Skeletal muscle cell (primary cell): ENCODE results near the gene ATP6V1A.

Source experiments
- DNase-seq: peaks from one replicate; pipeline ENCODE4 v3.0.0-alpha.2; 2010; ENCODE audit warnings: low read depth
- H3K4me3 ChIP-seq: 2 replicates; pipeline ENCODE4 v1.5.1; 2011; ENCODE audit warnings: low read depth, mild to moderate bottlenecking, control low read depth, low read length, moderate library complexity

The ATP6V1A gene

DNA sequence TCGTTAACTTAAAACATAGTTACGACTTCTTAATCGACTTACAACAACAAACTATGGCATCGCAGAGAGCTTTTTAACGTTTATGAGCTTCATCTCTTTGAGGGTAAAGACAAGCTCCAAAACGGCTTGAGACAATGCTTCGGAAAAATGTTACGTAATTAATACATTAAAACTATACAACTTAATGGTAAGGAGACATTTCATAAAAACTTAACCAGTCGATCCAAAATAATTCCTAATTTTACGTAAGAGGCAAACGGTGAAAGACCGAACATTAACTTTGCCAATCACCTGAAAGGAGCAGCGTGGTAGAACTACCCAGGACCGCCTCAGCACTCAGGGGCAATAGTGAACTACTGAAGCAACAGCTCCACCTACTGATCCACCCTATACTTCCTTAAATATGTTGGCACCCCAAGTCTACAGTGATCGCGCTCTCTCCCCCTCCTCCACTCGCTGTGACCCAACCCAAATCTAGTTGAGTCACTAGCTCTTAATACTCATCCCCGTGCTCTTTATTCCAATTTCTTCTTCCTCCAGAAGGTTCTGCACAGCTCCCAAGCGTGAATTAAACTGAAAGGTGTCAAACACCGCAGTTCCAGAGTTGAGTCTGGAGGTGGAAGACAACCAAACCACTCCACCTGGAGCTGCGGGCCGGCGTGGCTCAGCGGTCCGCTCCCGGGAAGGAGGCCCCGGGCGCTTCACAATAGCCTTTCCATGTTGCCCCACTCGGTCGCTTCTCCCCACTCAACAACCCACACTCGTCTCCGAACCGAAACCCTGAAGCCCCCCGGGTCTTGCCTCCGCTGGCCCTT is 1.7 kb upstream of the ATP6V1A start:
- DNase-seq: peak; percentile 69
- H3K4me3 ChIP-seq: peak overlapping the region; percentile 65

DNA sequence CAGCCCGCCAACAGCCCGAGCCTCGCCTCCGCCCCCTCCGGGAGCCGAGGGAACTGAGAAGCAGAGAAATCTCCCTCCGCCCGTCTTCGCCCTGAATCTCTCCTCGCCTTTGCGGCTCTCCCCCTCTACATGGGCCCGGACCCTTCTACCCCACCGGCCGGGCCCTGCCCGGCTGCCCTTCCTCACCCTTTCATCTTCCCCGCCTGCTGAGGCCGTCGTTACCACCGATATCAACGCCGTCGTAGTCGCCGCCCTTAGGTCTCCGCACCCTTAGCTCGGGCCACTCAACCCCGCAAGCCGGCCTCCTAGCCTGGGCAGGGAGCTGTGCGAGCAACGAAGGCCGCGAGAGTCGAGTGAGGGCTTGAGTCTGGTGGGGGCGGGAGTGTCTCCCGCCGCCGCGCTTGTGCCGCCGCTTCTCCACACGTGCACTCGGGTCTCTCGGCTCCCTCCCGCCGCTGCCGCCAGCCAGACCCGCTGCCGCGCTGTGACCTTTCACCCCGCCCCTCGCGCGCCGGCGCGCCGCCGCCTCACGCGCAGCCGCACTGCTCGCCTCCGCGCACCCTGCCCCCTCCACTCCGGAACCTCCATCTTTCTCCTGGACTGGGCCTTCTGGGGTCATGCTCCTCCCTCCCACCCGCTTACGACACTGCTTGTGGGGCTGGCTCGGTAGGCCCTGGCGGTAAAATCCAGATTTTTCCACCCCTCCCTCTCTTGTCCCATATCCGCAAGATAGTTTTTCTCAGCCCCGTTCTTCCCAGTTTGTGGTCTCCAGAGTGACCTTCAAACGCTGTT is 883 bp upstream of the ATP6V1A start, which contains the start of gene NAA50:
TSS of gene NAA50 (minus strand) at position 494 of the 792 bp plus-strand sequence. CDS start at position 194, 300 bp downstream.
- peak within 1 kb of the TSS; percentile 65 for H3K4me3 ChIP-seq
- peak; percentile 86 for DNase-seq

DNA sequence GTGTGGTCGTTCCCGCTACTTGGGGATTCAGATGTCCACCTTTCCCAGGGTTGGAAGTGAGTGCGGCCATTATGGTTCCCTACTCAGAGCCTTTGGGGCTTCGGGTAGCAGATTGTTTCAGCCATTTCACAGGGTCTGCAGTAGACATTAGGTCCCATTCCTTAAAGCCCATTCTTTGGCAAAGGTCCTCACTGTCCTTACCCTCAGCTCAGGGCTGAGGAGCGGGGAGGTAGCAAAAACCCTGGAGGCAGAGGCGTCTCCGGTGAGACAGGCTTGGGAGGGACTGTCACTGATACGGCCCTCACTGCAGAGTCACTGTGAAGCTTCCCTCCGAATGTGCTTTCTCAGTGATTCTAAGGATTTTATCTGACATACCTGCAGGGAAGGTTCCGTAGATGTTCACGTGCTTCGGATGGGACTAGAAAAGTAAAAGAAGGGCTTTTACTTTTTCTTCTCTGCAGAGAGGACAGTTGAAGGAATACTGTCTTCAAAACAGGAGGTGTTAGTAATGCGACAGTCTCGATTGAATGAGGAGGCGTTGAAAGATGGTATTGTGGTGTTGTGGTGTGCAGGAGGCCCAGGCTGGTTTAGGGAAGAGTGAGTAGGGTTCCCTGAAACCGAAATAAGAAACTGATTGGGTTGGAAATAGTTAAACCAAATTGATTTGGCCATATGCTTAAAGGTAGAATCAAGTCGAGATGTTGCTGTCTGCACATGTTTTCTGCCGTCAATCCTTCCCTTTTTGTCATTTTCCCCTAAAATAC is 630 bp downstream of the ATP6V1A start:
- DNase-seq: no peak
- peak overlapping the region; percentile 65 for H3K4me3 ChIP-seq

DNA sequence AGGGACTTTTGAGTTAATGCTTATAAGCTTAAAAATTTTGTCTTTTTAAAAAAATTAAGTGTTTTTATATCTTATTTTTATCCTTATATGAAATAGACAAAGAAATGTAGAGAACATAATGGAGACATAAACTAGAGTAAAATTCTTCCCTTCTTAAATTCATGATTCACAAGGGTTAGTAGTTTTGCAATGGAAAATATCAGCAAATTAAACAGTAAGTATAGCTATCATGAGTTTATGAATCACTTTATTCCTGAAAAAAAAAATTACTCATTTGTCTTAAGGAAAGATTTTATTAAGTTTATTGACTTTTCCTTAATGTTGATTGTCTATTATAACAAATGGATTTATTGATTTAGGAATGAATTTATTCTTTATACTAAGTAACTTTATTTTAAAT is 4.3 kb downstream of the ATP6V1A start:
- no peak for DNase-seq
- no peak overlapping the region for H3K4me3 ChIP-seq

DNA sequence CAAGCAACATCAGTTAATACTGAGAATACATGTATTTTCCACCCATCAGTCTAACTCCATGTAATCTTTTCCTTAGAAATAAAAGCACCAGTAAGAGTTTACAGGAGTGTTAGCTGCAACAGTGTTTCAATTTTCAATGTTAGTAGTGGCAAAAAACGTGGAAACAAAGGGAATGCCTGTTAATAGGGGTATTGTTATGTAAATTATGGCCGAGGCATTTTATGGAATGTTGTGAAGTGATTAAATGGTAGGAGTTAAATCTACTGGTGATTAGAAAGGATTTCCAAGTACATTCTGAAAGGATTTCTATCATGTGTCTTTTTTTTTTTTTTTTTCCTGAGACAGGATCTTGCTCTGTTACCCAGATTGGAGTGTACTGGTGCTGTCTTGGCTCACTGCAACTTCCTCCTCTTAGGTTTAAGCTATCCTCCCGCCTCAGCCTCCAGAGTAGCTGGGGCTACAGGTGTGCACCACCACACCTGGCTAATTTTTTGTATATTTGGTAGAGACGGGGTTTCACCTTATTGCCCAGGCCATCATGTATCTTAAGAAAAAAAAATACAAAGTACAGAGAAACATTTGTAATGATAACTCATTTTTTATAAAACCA is 6.6 kb downstream of the ATP6V1A start:
- H3K4me3 ChIP-seq: no peak overlapping the region
- DNase-seq: no peak

DNA sequence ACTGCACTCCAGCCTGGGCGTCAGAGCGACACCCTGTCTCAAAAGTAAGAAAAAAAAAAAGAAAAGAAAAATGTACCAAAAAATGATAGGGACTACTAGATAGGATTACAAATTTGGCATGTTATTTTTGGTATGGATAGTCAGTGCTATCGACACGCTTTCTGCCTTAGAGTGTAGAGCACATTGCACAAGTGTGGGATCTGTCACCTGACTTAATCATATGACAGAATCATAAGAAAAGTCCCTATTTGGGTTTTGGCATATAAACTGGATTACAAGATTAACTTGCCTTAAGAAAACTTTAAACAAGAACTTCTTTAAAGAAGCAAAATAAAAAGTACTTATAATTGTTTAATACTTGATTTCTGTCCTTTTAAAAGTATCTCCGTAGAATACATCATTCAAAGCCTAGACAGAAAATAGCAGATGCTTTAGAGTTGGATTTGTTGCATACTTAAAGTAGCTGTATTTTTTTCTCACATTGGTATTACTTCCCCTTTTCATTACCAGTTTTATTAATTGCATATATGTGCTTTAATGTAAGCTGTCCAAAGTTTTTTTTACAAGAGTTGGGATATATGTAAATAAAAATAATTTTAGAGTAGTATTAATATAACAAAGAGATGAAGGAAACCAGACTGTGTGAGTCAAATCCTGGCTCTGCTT is 7.8 kb downstream of the ATP6V1A start:
- no peak for DNase-seq
- no peak overlapping the region for H3K4me3 ChIP-seq

DNA sequence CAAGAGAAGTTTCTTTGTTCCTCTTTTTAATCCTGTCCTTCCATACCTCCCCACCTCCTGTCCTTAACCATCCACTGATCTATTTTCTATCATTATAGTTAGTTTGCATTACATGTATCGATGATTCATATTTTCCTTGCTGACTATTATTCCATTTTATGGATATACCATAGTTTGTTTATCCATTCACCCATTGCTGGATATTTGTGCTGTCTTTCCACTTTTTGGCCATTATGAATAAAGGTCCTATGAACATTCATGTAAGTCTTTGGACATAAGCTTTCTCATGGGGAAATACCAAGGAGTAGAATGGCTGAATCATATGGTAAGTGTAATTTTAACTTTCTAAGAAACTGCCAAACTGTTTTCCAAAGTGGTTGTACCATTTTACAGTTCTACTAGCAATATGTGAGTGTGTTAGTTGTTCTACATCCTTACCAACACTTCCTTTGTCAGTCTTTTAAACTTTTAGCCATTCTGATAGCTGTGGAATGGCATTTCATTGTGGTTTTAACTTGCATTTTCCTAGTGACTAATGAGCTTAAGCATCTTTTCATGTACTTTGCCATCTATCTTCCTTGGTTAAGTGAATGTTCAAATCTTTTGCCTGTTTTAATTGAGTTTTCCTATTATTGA is 11.7 kb downstream of the ATP6V1A start:
- no peak overlapping the region for H3K4me3 ChIP-seq
- DNase-seq: no peak

DNA sequence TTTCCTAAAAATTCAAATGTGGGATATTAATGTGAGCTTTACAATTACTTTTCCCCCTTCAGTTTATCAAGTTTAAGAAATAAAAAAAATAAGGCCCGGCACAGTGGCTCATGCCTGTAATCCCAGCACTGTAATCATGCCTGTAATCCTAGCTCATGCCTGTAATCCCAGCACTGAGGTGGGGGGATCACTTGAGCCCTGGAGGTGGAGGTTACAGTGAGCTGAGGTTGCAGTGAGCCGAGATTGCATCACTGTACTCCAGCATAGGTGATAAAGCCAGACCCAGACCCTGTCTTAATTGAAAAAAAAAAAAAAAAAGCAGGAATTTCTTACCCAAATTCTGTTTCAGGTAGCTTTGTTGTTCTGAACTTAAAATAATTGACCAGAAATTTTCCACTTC is 17.9 kb downstream of the ATP6V1A start:
- no peak for DNase-seq
- H3K4me3 ChIP-seq: no peak overlapping the region

- H3K4me3 ChIP-seq: no peak overlapping the region
- DNase-seq: no peak
Observed at GRCh38 chr3:113769551-113769950, 22.7 kb downstream of the ATP6V1A start.

- DNase-seq: no peak
- no peak overlapping the region for H3K4me3 ChIP-seq
Observed at GRCh38 chr3:113771993-113772392, 25.2 kb downstream of the ATP6V1A start.

DNA sequence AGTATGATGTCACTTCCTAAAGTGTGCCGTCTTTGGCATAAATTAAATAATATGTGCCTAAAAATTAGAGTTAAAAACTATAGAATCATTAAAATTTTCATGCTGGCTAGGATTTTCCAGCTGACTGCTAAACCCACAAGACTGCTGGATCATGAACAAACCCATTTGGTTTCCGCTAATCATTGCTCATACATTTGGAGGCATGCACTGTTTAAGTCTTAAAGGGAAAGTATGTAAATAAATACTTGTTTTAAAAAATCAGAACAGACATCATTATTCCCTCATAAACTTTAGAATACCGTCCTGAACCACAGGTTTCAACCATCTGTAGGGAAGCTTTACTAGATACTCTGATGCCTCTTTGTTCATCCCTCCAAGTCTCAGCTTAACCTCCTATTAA is 26.5 kb downstream of the ATP6V1A start:
- DNase-seq: no peak
- no peak overlapping the region for H3K4me3 ChIP-seq

DNA sequence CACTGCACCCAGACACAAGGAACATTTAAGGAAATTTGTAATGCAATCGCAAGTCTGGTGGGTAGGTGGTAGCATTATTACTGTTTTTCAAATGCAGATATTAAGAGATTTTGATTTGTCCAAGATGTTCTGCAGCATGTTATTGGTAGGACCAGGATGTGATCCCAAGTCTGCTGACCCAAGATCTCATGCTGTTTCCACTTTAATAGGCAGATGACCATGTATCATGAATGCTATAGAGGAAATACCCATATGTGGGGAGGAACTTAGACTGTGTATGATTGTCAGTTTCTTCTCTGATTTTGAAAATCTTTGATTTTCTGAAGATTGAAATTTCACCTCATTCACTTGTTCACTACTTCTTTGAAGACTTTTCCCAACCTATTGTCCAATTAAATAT is 28.7 kb downstream of the ATP6V1A start:
- no peak for DNase-seq
- no peak overlapping the region for H3K4me3 ChIP-seq

GRCh38 chr3:113776564-113776963 is 29.7 kb downstream of the ATP6V1A start:
- no peak overlapping the region for H3K4me3 ChIP-seq
- DNase-seq: no peak

GRCh38 chr3:113783463-113783862 is 36.6 kb downstream of the ATP6V1A start:
- DNase-seq: peak; percentile 85
- no peak overlapping the region for H3K4me3 ChIP-seq

DNA sequence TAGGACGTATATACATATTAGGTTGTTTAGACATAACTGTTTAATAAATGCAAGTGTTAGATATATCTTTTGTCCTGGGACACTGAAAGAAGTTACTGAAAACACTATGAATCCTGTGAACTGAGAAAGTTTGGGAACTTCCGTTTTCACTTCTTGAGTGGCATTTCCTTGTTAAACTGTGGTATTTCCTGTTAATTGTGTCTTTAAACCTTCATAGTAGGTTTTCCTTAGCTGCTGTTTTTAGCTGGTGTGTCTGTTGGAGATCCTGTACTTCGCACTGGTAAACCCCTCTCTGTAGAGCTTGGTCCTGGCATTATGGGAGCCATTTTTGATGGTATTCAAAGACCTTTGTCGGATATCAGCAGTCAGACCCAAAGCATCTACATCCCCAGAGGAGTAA is 37.1 kb downstream of the ATP6V1A start:
- no peak for DNase-seq
- no peak overlapping the region for H3K4me3 ChIP-seq

- DNase-seq: no peak
- H3K4me3 ChIP-seq: no peak overlapping the region
Observed at GRCh38 chr3:113791381-113791780, 44.5 kb downstream of the ATP6V1A start.

- DNase-seq: no peak
- H3K4me3 ChIP-seq: no peak overlapping the region
Observed at GRCh38 chr3:113794526-113794925, 47.7 kb downstream of the ATP6V1A start.

GRCh38 chr3:113795693-113796092 is 48.9 kb downstream of the ATP6V1A start:
- no peak overlapping the region for H3K4me3 ChIP-seq
- DNase-seq: no peak
